GM18951 (cell line): ENCODE measurements around the gene ARFIP2.

Experiments
- POLR2A ChIP-seq: IDR thresholded peaks from 4 replicates; pipeline ENCODE4 v1.6.1; 2011; ENCODE audit warnings: mild to moderate bottlenecking; ENCODE audit not compliant: insufficient read length, insufficient read depth; ENCODE audit errors: extremely low read depth
- in situ Hi-C: fragments of 300-500 bp; cut with MboI; formaldehyde crosslinking; loops from one replicate; pipeline ENCODE4 v1.12.0; 2022; ENCODE audit warnings: low sequenced_read_pairs, mixed read lengths, inconsistent platforms; ENCODE audit not compliant: unreplicated experiment

ARFIP2 gene

DNA sequence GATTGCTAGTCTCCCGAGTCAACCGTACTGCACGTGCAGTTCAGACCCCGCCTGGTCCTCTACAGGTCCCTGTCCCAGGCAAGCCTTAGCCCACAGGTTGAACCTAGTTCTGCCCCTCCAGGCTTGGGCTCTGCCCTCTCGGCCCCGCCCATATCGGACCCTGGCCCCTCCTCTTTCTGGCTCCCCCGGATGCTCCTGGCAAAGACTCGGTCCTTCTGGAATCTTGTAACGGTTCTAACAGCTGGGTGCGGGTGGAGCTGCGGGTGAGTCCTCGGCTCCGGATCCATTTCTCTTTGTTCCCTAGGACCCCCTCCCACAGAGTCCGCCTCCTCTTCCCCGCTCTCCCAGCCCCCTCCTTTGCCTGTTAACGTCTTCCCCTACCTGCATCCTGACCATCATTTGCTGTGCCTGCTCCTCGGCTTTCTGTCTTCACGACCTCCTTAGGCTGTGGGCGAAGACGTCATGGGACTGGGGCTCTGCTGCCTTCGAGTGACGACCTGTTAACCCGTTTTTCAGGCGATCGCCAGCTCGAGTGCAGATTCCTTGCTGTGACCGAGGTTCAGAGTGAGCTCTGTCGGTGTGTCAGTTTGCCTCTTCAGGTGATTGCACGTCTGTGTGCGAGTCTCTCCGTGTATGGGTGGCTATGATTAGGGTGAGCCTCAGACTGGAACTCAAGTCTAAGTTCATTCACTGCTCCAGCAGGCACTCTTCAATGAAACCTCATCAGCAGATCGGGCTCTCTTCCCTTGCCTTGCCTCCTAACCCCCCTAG, 16.1 kb upstream of the ARFIP2 start, which contains the start of gene DNHD1:
Gene DNHD1 (plus strand): TSS at position 212 of the 771 bp plus-strand sequence. CDS start 936 bp downstream, outside the sequence.
- TF ChIP-seq POLR2A, result no peak
- in situ Hi-C loops, result no loop called here

- in situ Hi-C loops, result no loop called here
- TF ChIP-seq POLR2A, result no peak
Measured at GRCh38 chr11:6489306-6489705, 8.2 kb upstream of the ARFIP2 start.

DNA sequence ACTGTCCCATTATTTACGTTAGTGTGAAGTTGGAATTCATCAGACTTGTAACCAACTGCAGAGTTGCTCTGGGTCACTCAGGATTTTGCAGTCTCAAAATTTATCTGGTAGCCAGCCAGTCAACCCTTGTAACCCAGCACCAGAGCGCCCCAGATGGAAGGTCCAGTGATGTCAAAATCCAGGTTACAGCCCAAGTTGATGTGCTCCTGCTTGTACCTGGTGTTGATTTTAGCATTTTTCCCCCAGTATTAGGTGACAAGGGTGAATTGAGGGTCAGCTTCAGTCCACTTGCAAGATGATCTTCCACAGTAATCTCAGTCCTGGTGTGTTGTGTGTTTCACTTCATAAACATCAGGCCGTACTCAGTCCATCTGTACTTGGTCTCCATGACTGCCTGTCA, 7.7 kb upstream of the ARFIP2 start:
- no peak for TF ChIP-seq POLR2A
- in situ Hi-C loops, result no loop called here

DNA sequence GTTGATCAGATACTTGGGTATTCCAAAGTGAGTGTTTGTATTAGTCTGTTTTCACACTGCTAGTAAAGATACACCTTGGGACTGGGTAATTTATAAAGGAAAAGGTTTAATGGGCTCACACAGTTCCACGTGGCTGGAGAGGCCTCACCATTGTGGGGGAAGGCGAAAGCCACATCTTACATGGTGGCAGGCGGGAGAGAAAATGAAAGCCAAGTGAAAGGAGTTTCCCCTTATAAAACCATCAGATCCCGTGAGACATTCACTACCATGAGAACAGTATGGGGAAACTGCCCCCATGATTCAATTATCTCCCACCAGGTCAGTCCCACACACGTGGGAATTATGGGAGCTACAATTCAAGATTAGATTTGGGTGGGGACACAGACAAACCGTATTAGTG, 7.2 kb upstream of the ARFIP2 start:
- no peak for TF ChIP-seq POLR2A
- in situ Hi-C loops, result no loop called here

DNA sequence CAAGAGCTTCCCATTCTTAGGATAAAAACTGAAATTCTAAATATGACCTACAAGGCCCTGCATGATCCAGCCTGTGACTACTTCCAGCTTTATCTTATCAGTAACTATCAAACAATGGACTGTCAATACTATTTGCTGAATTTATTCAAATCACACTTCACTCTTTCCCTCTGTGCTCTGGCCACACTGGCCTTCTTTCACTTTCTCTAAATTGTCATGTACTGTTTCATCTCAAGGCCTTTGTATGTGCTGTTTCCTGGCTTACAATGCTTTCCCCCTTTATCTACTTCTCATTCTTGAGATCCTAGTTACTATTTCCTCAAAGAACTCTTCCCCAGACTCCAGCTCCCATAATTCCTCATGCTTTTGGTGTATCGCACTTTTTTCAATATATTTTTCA, 5.8 kb upstream of the ARFIP2 start:
- no peak for TF ChIP-seq POLR2A

GRCh38 chr11:6486256-6486655, 5.1 kb upstream of the ARFIP2 start:
- in situ Hi-C loops, result no loop called here
- no peak for TF ChIP-seq POLR2A

More for the DNA sequence above, 5.8 kb upstream of the ARFIP2 start:
- in situ Hi-C loops, result no loop called here

GRCh38 chr11:6485661-6486060, 4.5 kb upstream of the ARFIP2 start:
- no peak for TF ChIP-seq POLR2A
- in situ Hi-C loops, result no loop called here

DNA sequence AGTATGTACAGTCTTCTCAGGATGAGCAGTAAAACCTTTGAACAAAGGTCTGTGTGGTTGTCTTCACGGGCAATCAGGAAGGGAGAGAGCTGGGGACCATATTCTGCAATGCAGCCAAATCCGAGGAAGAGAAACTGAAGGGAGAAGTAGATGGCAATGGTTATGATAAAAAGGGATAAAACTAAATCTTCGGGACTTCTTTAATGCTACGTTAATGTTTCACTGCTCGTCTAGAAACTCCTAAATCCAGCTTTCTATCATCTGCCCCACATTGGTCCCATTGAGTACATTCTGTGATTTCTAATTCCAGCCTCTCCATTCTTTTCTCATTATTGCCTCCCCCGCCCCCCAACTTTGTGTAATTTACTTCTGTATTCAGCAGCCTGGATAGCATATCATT, 1.9 kb upstream of the ARFIP2 start:
- in situ Hi-C loops, result no loop called here
- TF ChIP-seq POLR2A, result no peak

GRCh38 chr11:6482441-6482840, 1.3 kb upstream of the ARFIP2 start:
- no peak for TF ChIP-seq POLR2A
- in situ Hi-C loops, result no loop called here

- in situ Hi-C loops, result no loop called here
- TF ChIP-seq POLR2A, result no peak
Measured at GRCh38 chr11:6481924-6482275, 769 bp upstream of the ARFIP2 start.

DNA sequence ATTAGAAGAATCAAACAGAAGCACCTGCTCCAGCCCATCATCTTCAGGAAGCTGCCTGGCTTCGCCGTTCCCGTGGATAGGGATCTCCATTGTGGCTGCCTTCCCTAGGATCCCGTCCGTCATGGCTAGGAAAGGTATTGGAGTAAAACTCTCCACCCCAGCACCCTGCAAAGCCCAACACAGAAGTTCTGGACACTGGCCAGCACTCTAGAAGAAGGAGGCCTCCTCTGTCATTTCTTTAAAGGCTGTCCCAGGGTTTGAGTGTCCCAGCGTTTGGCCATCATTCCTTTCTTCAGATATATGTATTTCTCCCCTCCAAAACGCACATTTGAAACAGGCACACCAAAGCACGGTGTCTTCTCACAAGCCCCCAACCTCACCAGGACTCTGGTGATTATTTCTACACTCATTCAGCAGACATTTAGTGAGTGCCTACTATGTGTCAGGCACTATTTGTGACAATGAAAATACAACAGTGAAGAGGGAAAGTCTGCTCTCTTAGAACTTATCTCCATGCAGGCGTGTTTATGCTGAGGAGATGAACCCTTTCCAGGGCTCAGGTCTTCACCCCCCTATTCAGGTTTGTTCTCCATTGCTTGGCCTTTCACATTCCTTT, 724 bp downstream of the ARFIP2 start:
- in situ Hi-C loops, result no loop called here
- no peak for TF ChIP-seq POLR2A

GRCh38 chr11:6476571-6476970, 4.6 kb downstream of the ARFIP2 start:
- in situ Hi-C loops, result no loop called here
- no peak for TF ChIP-seq POLR2A

GRCh38 chr11:6475936-6476335, 5.2 kb downstream of the ARFIP2 start:
- in situ Hi-C loops, result no loop called here
- no peak for TF ChIP-seq POLR2A

DNA sequence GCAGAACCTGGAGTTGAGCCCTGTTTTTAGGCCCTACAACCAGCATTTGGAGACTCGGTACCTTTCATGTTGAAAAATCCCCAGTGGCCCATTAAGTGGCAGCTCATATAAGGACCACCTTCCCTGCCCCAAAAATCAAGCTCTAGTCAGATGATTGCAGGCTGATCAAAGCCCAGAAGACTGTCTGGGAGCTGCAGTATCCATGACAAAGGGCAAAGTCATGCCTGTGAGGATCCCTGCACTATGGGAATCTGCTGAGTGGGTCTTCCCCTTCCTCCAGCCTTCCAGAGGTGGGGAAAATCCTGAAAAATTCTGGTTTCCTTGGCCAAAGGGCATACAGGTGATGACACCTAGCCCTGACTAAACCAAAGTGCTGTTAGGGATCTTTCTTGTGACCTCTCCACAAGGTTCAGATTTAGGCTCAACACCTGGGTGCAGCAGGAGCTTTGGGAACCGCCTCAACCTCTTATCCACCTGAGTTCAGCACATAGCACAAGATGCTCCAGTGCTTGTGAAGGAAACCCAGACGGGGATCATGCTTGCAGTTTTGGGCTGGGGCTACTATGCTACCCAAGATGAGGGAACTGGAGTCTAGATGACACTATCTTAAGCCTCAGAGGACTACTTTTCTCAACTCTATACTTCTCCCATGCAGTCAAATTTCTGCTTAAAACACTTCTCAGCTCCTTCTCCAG, 6.2 kb downstream of the ARFIP2 start:
- in situ Hi-C loops, result no loop called here
- TF ChIP-seq POLR2A, result no peak

DNA sequence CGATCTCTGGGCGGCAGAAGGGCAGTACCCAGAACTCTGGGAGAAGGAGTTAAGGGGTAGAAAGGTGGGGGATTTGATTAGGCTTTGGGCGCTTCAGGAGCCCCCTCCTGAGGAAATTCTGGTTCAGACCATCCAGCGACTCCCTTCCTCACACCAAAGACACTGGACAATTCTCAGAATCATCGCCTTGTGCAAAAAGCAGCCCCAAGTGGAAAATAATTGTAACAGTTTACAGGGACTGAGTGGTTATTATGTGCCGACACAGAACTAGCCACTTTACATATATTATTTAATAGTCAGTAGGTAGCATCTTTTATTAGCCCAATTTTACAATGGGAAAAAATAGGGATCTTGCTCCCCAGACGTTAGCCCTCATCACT, 6.7 kb downstream of the ARFIP2 start:
- TF ChIP-seq POLR2A, result no peak
- in situ Hi-C loops, result no loop called here
